ENCODE data around the gene THSD4.

- TF ChIP-seq CTCF (IDR thresholded peaks at IDR 0.05) = no peak
- TF ChIP-seq POLR2A (IDR thresholded peaks at IDR 0.05) = no peak
- no peak for TF ChIP-seq EP300 (IDR thresholded peaks at IDR 0.05)
These were observed 334.7 kb downstream of the THSD4 start for GRCh38 chr15:71449956-71450355.

Measured in sigmoid colon (tissue), 4 donors.